ENCODE data around the gene S100A7.

DNA sequence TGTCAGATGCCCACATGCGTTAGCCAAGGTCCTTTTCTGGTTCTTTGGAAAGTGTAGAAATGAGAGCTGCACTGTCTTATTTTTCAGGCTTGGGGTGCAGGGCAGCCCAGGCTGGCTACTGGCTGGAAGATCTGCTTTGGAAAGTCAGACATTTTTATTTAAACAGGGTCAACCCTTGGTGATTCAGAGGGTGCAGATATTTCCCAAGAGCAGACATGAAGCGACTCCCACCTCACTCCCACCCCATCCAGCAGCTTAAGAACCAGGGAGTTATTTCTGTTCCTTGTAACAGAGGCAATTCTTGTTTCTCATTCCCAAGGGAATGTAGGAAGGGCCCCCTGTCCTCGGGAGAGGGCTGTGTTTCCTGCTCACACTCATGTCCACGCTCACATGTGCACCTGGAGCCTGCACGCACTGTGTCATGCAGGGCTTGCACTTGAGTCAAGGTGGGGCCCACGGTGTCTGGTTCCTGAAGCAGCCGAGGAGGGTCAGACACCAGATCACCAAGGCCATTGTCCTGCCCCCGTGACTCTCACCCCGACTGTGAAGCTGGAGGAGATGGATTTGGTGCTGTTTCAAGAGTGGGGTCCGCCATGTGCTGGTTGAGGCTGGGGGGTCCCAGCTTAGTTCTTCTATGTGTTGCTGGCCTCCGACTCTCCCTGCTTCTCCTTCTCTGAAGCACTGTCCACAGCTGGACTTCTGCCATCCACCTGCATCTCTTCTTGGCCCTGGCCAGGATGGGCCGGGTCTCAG, 43.1 kb downstream of the S100A7 start:
- TF ChIP-seq, protein P1, sequence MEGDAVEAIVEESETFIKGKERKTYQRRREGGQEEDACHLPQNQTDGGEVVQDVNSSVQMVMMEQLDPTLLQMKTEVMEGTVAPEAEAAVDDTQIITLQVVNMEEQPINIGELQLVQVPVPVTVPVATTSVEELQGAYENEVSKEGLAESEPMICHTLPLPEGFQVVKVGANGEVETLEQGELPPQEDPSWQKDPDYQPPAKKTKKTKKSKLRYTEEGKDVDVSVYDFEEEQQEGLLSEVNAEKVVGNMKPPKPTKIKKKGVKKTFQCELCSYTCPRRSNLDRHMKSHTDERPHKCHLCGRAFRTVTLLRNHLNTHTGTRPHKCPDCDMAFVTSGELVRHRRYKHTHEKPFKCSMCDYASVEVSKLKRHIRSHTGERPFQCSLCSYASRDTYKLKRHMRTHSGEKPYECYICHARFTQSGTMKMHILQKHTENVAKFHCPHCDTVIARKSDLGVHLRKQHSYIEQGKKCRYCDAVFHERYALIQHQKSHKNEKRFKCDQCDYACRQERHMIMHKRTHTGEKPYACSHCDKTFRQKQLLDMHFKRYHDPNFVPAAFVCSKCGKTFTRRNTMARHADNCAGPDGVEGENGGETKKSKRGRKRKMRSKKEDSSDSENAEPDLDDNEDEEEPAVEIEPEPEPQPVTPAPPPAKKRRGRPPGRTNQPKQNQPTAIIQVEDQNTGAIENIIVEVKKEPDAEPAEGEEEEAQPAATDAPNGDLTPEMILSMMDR (IDR thresholded peaks at IDR 0.05; ENCODE audit: low read depth, low read length, poor library complexity, severe bottlenecking) = no peak
- TF ChIP-seq EZH2phosphoT487 (IDR thresholded peaks at IDR 0.05; ENCODE audit: borderline replicate concordance, low read length) = no peak

Data from DOHH2 (cell line).